Osteoblast (primary cell): ENCODE results near the gene PDPK1. TPM values are rescaled to one million over a fixed set of nuclear protein-coding genes. Genes with fewer than 3 reads are reported as not detected.
A peak's percentile ranks its signal among the peaks of the same experiment; 100 is the strongest.

ENCODE experiments used
- DNase-seq: peaks from one replicate; pipeline ENCODE4 v3.0.0; 2011; ENCODE audit warnings: low spot score, mixed read lengths; ENCODE audit not compliant: insufficient read length; ENCODE audit errors: missing footprints
- H2AFZ ChIP-seq: 2 replicates; pipeline ENCODE4 v1.6.0; 2011; ENCODE audit warnings: mild to moderate bottlenecking, low read length
- H3K27ac ChIP-seq: 2 replicates; pipeline ENCODE4 v1.5.1; 2011; ENCODE audit warnings: mild to moderate bottlenecking, low read depth, low read length, moderate library complexity
- H3K27me3 ChIP-seq: 2 replicates; pipeline ENCODE4 v1.6.0; 2012; ENCODE audit warnings: mild to moderate bottlenecking, control low read depth, inconsistent platforms, low read length, moderate library complexity; ENCODE audit not compliant: insufficient read depth
- H3K36me3 ChIP-seq: 2 replicates; pipeline ENCODE4 v1.5.1; 2011; ENCODE audit warnings: mild to moderate bottlenecking, low read length, control low read depth, moderate library complexity; ENCODE audit not compliant: insufficient read depth
- H3K4me1 ChIP-seq: 2 replicates; pipeline ENCODE4 v1.5.1; 2011; ENCODE audit warnings: mild to moderate bottlenecking, low read length, control low read depth, moderate library complexity; ENCODE audit not compliant: insufficient read depth
- H3K4me2 ChIP-seq: 2 replicates; pipeline ENCODE4 v1.6.0; 2011; ENCODE audit warnings: mild to moderate bottlenecking, low read length; ENCODE audit not compliant: insufficient read depth
- H3K4me3 ChIP-seq: fragments of 200-600 bp; sonication (generic); 3 replicates; pipeline ENCODE4 v1.5.1; 2012; ENCODE audit warnings: mild to moderate bottlenecking, low read length, inconsistent platforms; ENCODE audit not compliant: insufficient read depth
- H3K79me2 ChIP-seq: 2 replicates; pipeline ENCODE4 v1.6.0; 2012; ENCODE audit warnings: mild to moderate bottlenecking, low read length, control low read depth, inconsistent platforms; ENCODE audit not compliant: insufficient read depth
- H3K9me3 ChIP-seq: 2 replicates; pipeline ENCODE4 v1.5.1; 2011; ENCODE audit warnings: low read depth, low read length, control low read depth
- H4K20me1 ChIP-seq: 2 replicates; pipeline ENCODE4 v1.6.0; 2012; ENCODE audit warnings: mild to moderate bottlenecking, low read length, control low read depth; ENCODE audit not compliant: insufficient read depth
- CTCF ChIP-seq: IDR thresholded peaks from 2 replicates; pipeline ENCODE4 v1.5.1; 2011; ENCODE audit warnings: mild to moderate bottlenecking, low read depth, low read length, moderate library complexity; ENCODE audit errors: extremely low read depth
- total RNA-seq: library from RNA; depleted of rRNA; stranded (reverse); fragments of >200 nt; gene quantifications from 2 replicates; pipeline ENCODE4 v1.2.3, GENCODE V29; 2012

Gene PDPK1
- total RNA-seq, 1 donor = 23.2 TPM

GRCh38 chr16:2492292-2492691 lies 45.5 kb upstream of the PDPK1 start:
- Histone ChIP-seq H3K27ac (no peak overlapping the region), H2AFZ (no peak overlapping the region), H3K4me3 (no peak overlapping the region), H3K9me3 (no peaks in the 10 kb centered on the region), H3K4me1 (peaks cover 4% of the 10 kb centered on the region), H4K20me1 (peaks cover 22% of the 10 kb centered on the region), H3K4me2 (no peak overlapping the region), H3K36me3 (peaks cover 15% of the 10 kb centered on the region), H3K79me2 (peaks cover 23% of the 10 kb centered on the region), H3K27me3 (no peaks in the 10 kb centered on the region)
- TF ChIP-seq CTCF = no peak
- DNase-seq = peak; percentile 46

GRCh38 chr16:2493605-2494004 lies 44.2 kb upstream of the PDPK1 start:
- H3K27ac ChIP-seq = no peak overlapping the region
- peaks cover 18% of the 10 kb centered on the region for H3K79me2 ChIP-seq
- H3K4me3 ChIP-seq = no peak overlapping the region
- no peak overlapping the region for H3K4me2 ChIP-seq
- no peak overlapping the region for H2AFZ ChIP-seq
- no peak for TF ChIP-seq CTCF
- H3K9me3 ChIP-seq = no peaks in the 10 kb centered on the region
- H3K4me1 ChIP-seq = peaks cover 10% of the 10 kb centered on the region
- H3K36me3 ChIP-seq = peaks cover 15% of the 10 kb centered on the region
- peak; percentile 42 for DNase-seq
- peaks cover 19% of the 10 kb centered on the region for H4K20me1 ChIP-seq
- H3K27me3 ChIP-seq = no peaks in the 10 kb centered on the region

- H3K4me1 ChIP-seq = peaks cover 10% of the 10 kb centered on the region
- H3K36me3 ChIP-seq = peaks cover 15% of the 10 kb centered on the region
- no peak overlapping the region for H3K27ac ChIP-seq
- H3K4me3 ChIP-seq = no peak overlapping the region
- no peaks in the 10 kb centered on the region for H3K9me3 ChIP-seq
- peaks cover 15% of the 10 kb centered on the region for H3K79me2 ChIP-seq
- no peak overlapping the region for H3K4me2 ChIP-seq
- H4K20me1 ChIP-seq = peaks cover 22% of the 10 kb centered on the region
- no peak for DNase-seq
- no peaks in the 10 kb centered on the region for H3K27me3 ChIP-seq
- TF ChIP-seq CTCF = no peak
- no peak overlapping the region for H2AFZ ChIP-seq
These were observed 43.2 kb upstream of the PDPK1 start for GRCh38 chr16:2494616-2495015.

- Histone ChIP-seq H3K4me1 (peaks cover 10% of the 10 kb centered on the region), H3K4me3 (no peak overlapping the region), H3K4me2 (no peak overlapping the region), H3K9me3 (no peaks in the 10 kb centered on the region), H4K20me1 (peaks cover 18% of the 10 kb centered on the region), H2AFZ (no peak overlapping the region), H3K27ac (no peak overlapping the region), H3K36me3 (peaks cover 15% of the 10 kb centered on the region), H3K27me3 (no peaks in the 10 kb centered on the region), H3K79me2 (peaks cover 11% of the 10 kb centered on the region)
- DNase-seq = no peak
- no peak for TF ChIP-seq CTCF
These were observed 42.8 kb upstream of the PDPK1 start for GRCh38 chr16:2495041-2495440.
